HL-60 (cell line): ENCODE results near the gene DDX55.

Source experiments
- DNase-seq, 2 experiments: peaks; one replicate each; pipeline ENCODE4 v3.0.0-alpha.2; 2010 to 2020; ENCODE audit warnings: low read depth in 1 of 2, low spot score in 1 of 2
- H3K27ac ChIP-seq: fragments of 250-450 bp; sonication (Bioruptor Pico); replicated peaks from 2 replicates; pipeline ENCODE4 v1.5.1; 2020; ENCODE audit warnings: mild to moderate bottlenecking, moderate library complexity
- H3K27me3 ChIP-seq: fragments of 250-450 bp; sonication (Bioruptor Pico); 2 replicates; pipeline ENCODE4 v1.5.1; 2021; ENCODE audit warnings: mild to moderate bottlenecking, moderate library complexity; ENCODE audit not compliant: insufficient read depth, poor library complexity, severe bottlenecking
- H3K4me3 ChIP-seq: replicated peaks from 2 replicates; pipeline ENCODE4 v1.5.1; 2011; ENCODE audit warnings: mild to moderate bottlenecking, control low read depth, low read length; ENCODE audit not compliant: insufficient read depth
- CTCF ChIP-seq: IDR thresholded peaks from one replicate; pipeline ENCODE4 v1.5.1; 2011; ENCODE audit warnings: low read length, control low read depth, inconsistent platforms; ENCODE audit not compliant: insufficient read depth
- GABPA ChIP-seq: IDR thresholded peaks from 2 replicates; pipeline ENCODE4 v1.6.1; 2012; ENCODE audit warnings: low read depth
- POLR2AphosphoS5 ChIP-seq: IDR thresholded peaks from 2 replicates; pipeline ENCODE4 v1.6.1; 2012; ENCODE audit warnings: low read depth
- REST ChIP-seq: IDR thresholded peaks from 2 replicates; pipeline ENCODE4 v1.6.1; 2012; ENCODE audit warnings: low read depth; ENCODE audit not compliant: insufficient replicate concordance
- SPI1 ChIP-seq: IDR thresholded peaks from 2 replicates; pipeline ENCODE4 v1.6.1; 2012; ENCODE audit warnings: low read depth, mild to moderate bottlenecking, borderline replicate concordance

DDX55 gene

GRCh38 chr12:123643911-123644310, 42.0 kb downstream of the DDX55 start:
- Histone ChIP-seq H3K27ac (no peak overlapping the region), H3K27me3 (no peaks in the 10 kb centered on the region), H3K4me3 (no peak overlapping the region)
- TF ChIP-seq POLR2AphosphoS5 (no peak), REST (no peak), CTCF (no peak), SPI1 (no peak), GABPA (no peak)
- DNase-seq = no peak

- H3K27me3 ChIP-seq = no peaks in the 10 kb centered on the region
- TF ChIP-seq POLR2AphosphoS5 (no peak), SPI1 (no peak), GABPA (no peak), CTCF (no peak), REST (no peak)
- no peak overlapping the region for H3K27ac ChIP-seq
- DNase-seq = no peak
- no peak overlapping the region for H3K4me3 ChIP-seq
These were observed 43.5 kb downstream of the DDX55 start for GRCh38 chr12:123645380-123645779.

- TF ChIP-seq REST = no peak
- no peak for TF ChIP-seq POLR2AphosphoS5
- no peak for TF ChIP-seq GABPA
- no peak for TF ChIP-seq CTCF
- H3K27ac ChIP-seq = no peak overlapping the region
These were observed 44.0 kb downstream of the DDX55 start for GRCh38 chr12:123645878-123646277.

More at GRCh38 chr12:123645878-123646277, 44.0 kb downstream of the DDX55 start:
- Histone ChIP-seq H3K4me3 (no peak overlapping the region), H3K27me3 (no peaks in the 10 kb centered on the region)
- no peak for DNase-seq
